ENCODE results near the gene EPB41L4A.

DNA sequence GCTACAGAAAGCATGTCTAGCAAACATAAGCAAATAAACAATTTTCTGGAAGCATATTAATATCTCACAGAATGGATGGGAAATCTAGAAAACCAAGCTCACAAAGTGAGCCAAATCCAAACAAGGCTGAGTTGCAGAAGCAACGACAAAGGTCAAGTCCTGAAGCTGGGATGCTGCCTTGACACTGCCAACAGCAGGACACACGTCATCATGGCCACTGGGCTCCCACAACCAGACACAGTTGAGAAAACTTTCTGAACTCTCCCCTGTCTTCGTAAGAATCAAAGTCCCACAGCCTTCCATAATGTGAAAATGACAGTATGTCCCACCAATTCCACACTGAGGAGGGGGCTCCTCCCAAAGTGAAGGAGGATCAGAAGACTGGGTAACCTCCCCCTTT is 37.6 kb downstream of the EPB41L4A start:
- TF ChIP-seq CTCF (IDR thresholded peaks at IDR 0.05; ENCODE audit: insufficient read depth, low read depth, low read length) (no peak), EZH2 (IDR thresholded peaks at IDR 0.05; ENCODE audit: insufficient read depth, low read length) (no peak)
